ENCODE results near the gene SAMD10. TPM values are rescaled to one million over a fixed set of nuclear protein-coding genes. Genes with fewer than 3 reads are reported as not detected.

Gene SAMD10
- polyA plus RNA-seq, 3 donors = 0.34 to 2.4 (median 0.67) TPM

- Histone ChIP-seq H3K9me3 (replicated peaks in 1 of 2; ENCODE audit: control insufficient read depth in 1 of 2, insufficient read depth in 1 of 2, low read length in 2 of 2) (no peaks in the 10 kb centered on the region), H3K4me1 (ENCODE audit: control insufficient read depth in 1 of 2, insufficient read depth in 2 of 2, low read length in 2 of 2) (peaks cover 25 to 32% of the 10 kb centered on the region in 2 donors), H3K4me2 (replicated peaks; ENCODE audit: extremely low read depth, low read length, poor library complexity, severe bottlenecking) (no peak overlapping the region), H3K79me2 (ENCODE audit: insufficient read depth, low read length) (peaks cover 81% of the 10 kb centered on the region), H2AFZ (ENCODE audit: insufficient read depth, low read depth, low read length, poor library complexity, severe bottlenecking) (no peak overlapping the region), H3K9ac (ENCODE audit: insufficient read depth, low read length, poor library complexity, severe bottlenecking) (no peak overlapping the region), H3K27me3 (ENCODE audit: control insufficient read depth in 2 of 2, insufficient read depth in 2 of 2, low read length in 2 of 2) (no peaks in the 10 kb centered on the region), H3K36me3 (replicated peaks in 1 of 2; ENCODE audit: control insufficient read depth in 1 of 2, insufficient read depth in 2 of 2, low read length in 2 of 2) (peaks cover 51 to 72% of the 10 kb centered on the region in 2 donors), H3K4me3 (replicated peaks in 1 of 3; ENCODE audit: low read depth in 2 of 3, low read length in 3 of 3) (no peak overlapping the region), H4K20me1 (ENCODE audit: insufficient read depth, low read length) (peaks cover 99% of the 10 kb centered on the region), H3K27ac (ENCODE audit: low read depth in 1 of 2, low read length in 2 of 2) (no peak overlapping the region)
- intact Hi-C loops (cut with micrococcal nuclease) = no loop called here
- H3K4me1 Mint-ChIP-seq = peaks cover 30% of the 10 kb centered on the region
- peaks cover 33 to 66% of the 10 kb centered on the region in 2 donors for H3K36me3 Mint-ChIP-seq
- peak overlapping the region in 1 of 7 donors; percentile 42 for H3K27ac Mint-ChIP-seq
- 94% methylated on average over 11 of the region's 14 CpGs for WGBS (ENCODE audit: insufficient coverage)
- no peak for TF ChIP-seq CTCF (IDR thresholded peaks at IDR 0.05)
- H3K27me3 Mint-ChIP-seq (ENCODE audit: low read depth in 3 of 3) = no peaks in the 10 kb centered on the region
- H3K9me3 Mint-ChIP-seq = peaks cover 0 to 3% (median 0%) of the 10 kb centered on the region in 7 donors
- no peak overlapping the region for H3K4me3 Mint-ChIP-seq
- DNase-seq = no peak
These were observed 41.8 kb downstream of the SAMD10 start for GRCh38 chr20:63937596-63937995.

- Histone ChIP-seq H3K36me3 (replicated peaks in 1 of 2; ENCODE audit: control insufficient read depth in 1 of 2, insufficient read depth in 2 of 2, low read length in 2 of 2) (peaks cover 69 to 88% of the 10 kb centered on the region in 2 donors), H3K9ac (ENCODE audit: insufficient read depth, low read length, poor library complexity, severe bottlenecking) (no peak overlapping the region), H3K79me2 (ENCODE audit: insufficient read depth, low read length) (peaks cover 96% of the 10 kb centered on the region), H3K27me3 (ENCODE audit: control insufficient read depth in 2 of 2, insufficient read depth in 2 of 2, low read length in 2 of 2) (no peaks in the 10 kb centered on the region), H2AFZ (ENCODE audit: insufficient read depth, low read depth, low read length, poor library complexity, severe bottlenecking) (no peak overlapping the region), H3K4me3 (replicated peaks in 1 of 3; ENCODE audit: low read depth in 2 of 3, low read length in 3 of 3) (no peak overlapping the region), H3K27ac (ENCODE audit: low read depth in 1 of 2, low read length in 2 of 2) (peak overlapping the region in 1 of 2 donors; percentile 45), H3K4me2 (replicated peaks; ENCODE audit: extremely low read depth, low read length, poor library complexity, severe bottlenecking) (no peak overlapping the region), H4K20me1 (ENCODE audit: insufficient read depth, low read length) (peaks cover 100% of the 10 kb centered on the region), H3K4me1 (ENCODE audit: control insufficient read depth in 1 of 2, insufficient read depth in 2 of 2, low read length in 2 of 2) (peaks cover 7 to 12% of the 10 kb centered on the region in 2 donors), H3K9me3 (replicated peaks in 1 of 2; ENCODE audit: control insufficient read depth in 1 of 2, insufficient read depth in 1 of 2, low read length in 2 of 2) (no peaks in the 10 kb centered on the region)
- Mint-ChIP-seq H3K27ac (peak overlapping the region in 1 of 7 donors; percentile 36), H3K9me3 (peaks cover 0 to 6% (median 0%) of the 10 kb centered on the region in 7 donors), H3K36me3 (peaks cover 53 to 83% of the 10 kb centered on the region in 2 donors), H3K4me3 (no peak overlapping the region), H3K27me3 (ENCODE audit: low read depth in 3 of 3) (peaks cover 0 to 2% (median 0%) of the 10 kb centered on the region in 3 donors), H3K4me1 (peaks cover 14% of the 10 kb centered on the region)
- DNase-seq = no peak
- intact Hi-C loops (cut with micrococcal nuclease) = no loop called here
- no peak for TF ChIP-seq CTCF (IDR thresholded peaks at IDR 0.05)
- 97% methylated on average over 9 of the region's 9 CpGs for WGBS (ENCODE audit: insufficient coverage)
These were observed 44.0 kb downstream of the SAMD10 start for GRCh38 chr20:63935447-63935846.
